GM21529 (cell line): ENCODE measurements around the gene FAM78B.

Source experiments
- ATAC-seq: cut with Tn5 transposase; IDR thresholded peaks from one replicate; pipeline ENCODE4 v1.9.1; 2021; ENCODE audit not compliant: unreplicated experiment

Gene FAM78B

GRCh38 chr1:166080277-166080966 lies 86.4 kb downstream of the FAM78B start:
- no peak for ATAC-seq

- ATAC-seq, result no peak
Measured at GRCh38 chr1:166079276-166079675, 87.5 kb downstream of the FAM78B start.

- no peak for ATAC-seq
Measured at GRCh38 chr1:166073489-166073888, 93.3 kb downstream of the FAM78B start.

DNA sequence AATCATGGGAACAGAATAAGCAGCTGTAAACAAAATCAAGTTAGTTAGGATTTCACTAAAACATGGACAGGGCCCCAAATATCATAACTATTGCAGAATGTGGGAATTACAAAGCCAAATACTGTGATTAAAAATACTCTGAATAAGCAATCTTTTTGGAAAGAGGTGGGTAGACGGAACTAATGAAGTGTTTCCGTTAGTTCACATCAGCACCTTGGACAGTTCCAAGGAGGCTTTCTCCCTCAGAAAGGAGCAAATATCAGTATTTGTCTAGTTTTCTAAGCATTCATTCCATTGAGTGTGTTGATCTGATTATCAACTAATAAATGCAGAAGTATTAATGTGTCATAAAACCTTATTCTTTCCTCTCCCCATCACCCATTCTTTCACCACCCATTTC lies 97.4 kb downstream of the FAM78B start:
- no peak for ATAC-seq

DNA sequence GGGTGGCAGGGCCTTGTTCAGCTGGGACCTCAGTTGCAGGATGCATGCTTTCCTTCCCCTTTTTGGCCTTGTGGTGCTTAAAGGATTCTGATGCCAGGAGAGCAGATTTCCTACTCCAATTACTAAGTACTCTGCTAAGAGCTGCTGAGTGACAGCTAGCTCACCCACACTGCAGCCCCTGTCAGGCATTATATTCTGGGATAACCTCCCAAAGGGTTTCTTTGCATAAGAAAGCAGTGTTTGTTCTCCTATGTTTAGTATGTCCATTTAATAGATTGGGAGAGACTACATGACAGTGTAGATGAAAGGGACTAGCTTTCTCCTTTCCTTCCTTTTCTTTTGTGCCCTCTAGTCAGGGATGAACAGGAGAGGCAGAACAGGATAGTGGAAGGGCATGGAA lies 100.7 kb downstream of the FAM78B start:
- no peak for ATAC-seq

GRCh38 chr1:166064951-166065350 lies 101.8 kb downstream of the FAM78B start:
- ATAC-seq, result no peak

- no peak for ATAC-seq
Measured at GRCh38 chr1:166064313-166064926, 102.4 kb downstream of the FAM78B start.

DNA sequence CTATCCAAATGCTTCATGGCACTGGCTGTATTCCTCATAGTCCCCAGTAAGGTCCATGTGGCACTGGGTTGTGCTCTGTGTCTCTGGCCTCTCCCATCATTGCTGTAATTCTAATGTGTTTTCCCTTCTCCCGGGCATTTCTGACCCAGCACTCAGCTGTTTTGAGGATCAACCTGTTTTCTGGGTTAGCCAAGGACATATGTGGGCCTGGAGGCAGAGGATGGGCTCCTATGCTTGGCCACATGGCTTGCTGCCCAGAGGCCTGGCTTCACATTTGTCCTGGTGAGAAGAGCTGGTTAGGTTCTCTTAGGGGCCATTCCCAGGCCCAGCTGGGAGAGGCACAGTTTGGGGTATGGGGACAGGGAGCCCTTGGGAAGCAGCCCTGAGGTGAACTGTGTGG lies 103.1 kb downstream of the FAM78B start:
- no peak for ATAC-seq

- no peak for ATAC-seq
Measured at GRCh38 chr1:166062421-166063070, 104.3 kb downstream of the FAM78B start.

- no peak for ATAC-seq
Measured at GRCh38 chr1:166057650-166058049, 109.2 kb downstream of the FAM78B start.

GRCh38 chr1:166053395-166053794 lies 113.4 kb downstream of the FAM78B start:
- no peak for ATAC-seq

DNA sequence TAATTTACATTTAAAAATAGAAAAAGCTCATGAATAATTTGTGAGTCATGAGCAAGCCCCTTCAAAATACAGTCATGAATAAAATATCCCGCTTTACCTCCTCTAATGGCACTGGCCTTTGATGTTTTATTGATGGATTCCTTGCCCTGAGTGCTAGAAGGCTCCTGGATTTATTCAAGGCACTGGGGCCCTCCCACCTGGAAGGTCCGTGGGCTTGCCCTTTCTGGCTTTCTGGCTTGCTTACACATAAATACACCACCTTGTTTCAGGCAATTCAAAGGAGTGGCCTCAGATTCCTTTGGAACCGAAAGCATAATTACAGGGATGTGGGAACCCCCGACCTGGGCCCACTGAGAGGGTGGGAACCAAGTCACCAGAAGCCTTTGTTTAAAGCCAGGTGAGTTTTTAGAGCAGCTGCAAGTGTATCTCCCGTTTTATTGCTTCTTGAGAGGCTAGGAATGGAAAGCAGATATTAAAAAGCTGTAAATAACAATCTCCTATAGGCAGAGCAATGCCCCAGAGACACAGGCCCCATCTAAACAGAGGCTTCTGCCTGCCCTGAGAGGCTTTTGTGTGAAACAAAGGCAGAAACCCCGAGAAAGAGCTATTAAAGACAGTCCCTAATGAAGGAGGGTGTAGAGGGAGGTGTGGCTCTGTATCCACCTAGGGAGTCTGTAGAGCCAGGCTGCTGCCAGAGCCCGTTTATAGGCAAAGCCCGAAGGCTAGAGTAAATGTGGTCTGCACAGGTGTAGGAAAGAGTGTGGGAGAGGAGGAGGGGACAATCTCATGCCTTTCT lies 126.4 kb downstream of the FAM78B start:
- ATAC-seq, result no peak

- ATAC-seq, result no peak
Measured at GRCh38 chr1:166039436-166040201, 127.2 kb downstream of the FAM78B start.

DNA sequence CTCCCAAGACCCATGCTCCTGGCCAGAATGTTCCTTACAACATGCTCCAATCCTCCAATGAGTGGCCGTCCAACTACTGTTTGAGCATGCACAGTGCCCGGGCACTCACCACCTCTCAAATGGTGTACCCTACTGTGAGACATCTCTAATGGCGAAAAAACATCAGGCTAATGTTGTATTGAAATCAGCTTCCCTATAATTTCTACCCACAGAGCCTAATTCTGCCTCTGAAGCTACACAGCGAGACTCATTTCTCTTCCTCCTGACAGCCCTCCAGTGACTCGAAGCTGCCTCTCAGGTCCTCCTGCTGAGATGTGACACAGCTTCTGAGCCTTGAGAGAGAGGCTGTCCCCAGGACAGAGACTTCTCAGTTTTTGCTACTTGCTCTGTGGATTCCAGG lies 130.7 kb downstream of the FAM78B start:
- ATAC-seq, result no peak

DNA sequence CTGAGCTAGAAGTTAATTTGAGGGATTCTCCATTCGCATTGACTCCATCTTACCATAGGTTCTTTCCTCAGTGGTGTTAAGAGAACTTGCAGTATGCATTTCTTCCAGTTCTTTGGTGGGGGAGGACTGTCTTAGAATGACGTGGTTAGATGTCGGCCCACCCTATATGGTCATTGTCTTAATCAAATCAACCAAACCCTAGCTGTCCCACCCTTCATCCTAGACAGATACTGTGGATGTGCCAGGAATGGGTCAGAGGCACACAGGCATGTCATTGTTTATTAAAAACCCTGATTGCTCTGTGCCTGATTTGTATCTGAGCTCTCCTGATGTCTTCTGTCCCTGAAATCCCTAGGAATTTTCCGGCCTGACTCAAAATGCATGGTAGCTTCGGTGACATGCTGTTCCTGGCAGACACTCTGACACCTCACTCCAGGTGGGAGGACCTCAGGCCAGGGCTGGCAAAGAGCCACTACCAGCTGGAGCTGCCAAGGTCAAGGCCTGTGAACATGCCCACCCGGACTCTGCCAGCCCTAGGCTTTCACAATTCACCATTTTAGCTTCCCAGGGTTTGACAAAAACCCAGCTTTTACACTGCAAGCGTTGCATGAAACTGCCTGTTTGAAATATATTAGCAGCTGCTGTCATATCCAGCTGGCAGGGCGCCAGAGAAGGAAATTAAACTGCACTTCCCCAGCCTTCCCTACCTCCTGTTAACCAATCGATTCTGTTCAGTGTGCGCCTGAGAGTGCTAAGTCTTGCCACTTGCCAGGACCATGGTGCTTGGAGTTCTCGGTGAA lies 134.0 kb downstream of the FAM78B start:
- ATAC-seq, result no peak

GRCh38 chr1:166031932-166032571 lies 134.7 kb downstream of the FAM78B start:
- no peak for ATAC-seq

DNA sequence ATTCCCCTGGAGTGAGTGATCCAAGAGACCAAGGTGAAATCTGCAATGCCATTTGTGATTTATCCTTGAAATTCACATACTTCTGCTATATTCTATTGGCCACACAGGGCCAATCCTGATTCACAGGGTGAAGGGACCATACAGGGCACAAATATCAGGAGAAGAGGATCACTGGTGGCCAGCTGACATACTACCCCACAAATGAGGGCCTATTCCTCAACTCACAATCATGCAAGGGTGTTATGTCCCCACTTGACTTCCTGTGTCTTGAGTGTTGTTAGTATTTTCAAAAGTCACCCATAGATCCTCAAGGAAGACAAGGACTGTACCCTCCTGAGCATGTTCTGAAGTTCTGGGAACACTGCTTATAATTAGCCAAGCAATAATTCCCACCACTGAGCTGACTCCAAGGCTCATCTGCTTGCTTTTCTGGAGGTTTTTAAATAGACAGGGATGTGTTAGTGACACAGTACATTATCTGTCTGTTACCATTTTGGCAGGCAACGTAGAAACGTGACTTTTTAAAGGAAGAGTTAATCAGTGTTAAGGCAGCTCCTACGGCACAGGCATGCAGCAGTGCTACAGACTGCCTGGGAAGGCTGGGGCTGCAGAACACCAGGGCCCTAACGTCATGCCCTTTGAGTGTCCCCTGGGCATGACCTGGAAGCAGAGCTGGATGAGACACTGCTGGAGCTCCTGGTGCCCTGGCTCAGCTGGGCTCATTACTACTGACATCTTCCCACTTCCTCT lies 137.4 kb downstream of the FAM78B start:
- ATAC-seq, result no peak

DNA sequence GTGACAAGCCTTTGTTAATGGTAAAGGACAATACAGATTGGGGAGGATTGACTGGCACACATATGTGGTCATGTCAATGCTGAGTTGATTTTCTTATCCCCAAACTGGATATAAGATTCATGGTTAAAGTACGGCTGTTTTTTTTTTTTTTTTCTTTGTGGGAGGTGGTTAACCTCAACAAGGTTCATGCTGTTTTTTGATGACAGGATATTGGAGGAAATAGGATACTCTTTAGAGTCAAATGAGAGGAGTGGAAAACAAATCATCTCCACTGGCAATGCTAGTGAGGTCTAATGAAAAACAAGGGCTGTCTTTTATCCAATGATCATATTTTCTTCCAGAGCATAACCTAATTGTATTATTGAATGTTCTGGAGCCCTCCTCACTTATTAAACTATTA lies 140.2 kb downstream of the FAM78B start:
- no peak for ATAC-seq

GRCh38 chr1:166026143-166026542 lies 140.7 kb downstream of the FAM78B start:
- no peak for ATAC-seq
